GM21825 (cell line): ENCODE measurements around the gene PLEKHM2.
A peak's percentile ranks its signal among the peaks of the same experiment; 100 is the strongest.

Experiments
- ATAC-seq: cut with Tn5 transposase; IDR thresholded peaks from one replicate; pipeline ENCODE4 v1.9.1; 2021; ENCODE audit warnings: mild to moderate bottlenecking, moderate library complexity; ENCODE audit not compliant: unreplicated experiment

PLEKHM2 gene

DNA sequence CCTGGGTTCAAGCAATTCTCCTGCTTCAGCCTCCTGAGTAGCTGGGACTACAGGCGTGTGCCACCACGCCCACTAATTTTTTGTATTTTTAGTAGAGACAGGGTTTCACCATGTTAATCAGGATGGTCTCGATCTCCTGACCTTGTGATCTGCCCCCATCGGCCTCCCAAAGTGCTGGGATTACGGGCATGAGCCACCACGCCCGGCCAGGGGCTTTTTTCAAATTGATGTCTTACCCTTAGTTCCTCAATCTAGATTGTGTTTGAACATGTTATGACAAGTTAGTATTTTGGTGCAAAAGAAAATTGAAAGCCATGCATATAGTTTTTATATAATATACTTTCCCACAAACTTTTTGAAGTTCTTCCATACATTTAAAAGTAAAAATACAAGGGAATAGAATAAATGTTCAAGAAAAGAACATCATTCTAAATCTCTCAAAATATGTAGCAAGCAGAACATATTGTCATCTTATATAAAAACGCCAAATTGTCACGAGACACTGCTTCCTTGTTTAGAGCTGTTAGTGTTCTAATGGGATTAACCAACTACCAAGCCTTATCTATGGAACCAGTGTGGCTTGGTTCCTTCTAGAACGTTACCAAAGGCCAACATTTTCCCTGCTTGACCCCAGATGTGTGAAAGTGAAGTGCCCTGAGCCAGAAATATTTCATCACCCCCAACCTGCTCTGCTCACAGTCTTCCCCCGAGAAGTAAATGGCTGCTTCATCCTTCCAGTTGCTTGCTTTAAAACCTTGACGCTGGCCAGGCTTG, 9.5 kb upstream of the PLEKHM2 start:
- ATAC-seq, result no peak

DNA sequence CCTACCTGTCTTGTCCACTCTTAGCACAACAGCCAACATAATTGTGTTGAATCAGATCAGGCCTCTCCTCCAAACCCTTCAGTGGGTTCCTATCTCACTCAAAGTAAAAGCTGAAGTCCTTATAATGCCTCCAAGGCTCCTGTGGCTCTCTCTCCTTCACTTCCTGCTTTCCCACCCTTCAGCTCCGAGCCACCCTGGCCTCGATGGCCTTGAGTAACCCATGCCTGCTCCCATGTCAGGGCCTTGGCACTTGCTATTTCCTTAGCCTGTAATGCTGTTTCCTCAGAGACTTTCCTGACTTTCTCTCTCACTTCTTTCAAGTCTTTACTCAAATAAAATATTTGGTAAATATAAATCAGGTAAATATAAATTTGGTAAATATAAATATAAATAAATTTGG, 8.1 kb upstream of the PLEKHM2 start:
- no peak for ATAC-seq

GRCh38 chr1:15676688-15677661, 7.1 kb upstream of the PLEKHM2 start:
- ATAC-seq, result no peak

DNA sequence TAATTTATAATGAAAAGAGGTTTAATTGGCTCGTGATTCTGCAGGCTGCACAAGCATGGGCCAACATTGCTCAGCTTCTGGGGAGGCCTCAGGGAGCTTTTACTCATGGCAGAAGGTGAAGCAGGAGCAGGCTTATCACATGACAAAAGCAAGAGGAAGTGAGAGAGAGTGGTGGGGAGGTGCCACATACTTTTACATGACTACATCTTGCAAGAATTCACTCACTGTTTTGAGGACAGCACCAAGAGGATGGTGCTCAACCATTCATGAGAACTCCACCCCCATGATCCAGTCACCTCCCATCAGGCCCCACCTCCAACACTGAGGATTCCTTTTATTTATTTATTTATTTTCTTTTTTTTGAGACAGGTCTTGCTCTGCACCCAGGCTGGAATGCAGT, 5.5 kb upstream of the PLEKHM2 start:
- ATAC-seq, result no peak

DNA sequence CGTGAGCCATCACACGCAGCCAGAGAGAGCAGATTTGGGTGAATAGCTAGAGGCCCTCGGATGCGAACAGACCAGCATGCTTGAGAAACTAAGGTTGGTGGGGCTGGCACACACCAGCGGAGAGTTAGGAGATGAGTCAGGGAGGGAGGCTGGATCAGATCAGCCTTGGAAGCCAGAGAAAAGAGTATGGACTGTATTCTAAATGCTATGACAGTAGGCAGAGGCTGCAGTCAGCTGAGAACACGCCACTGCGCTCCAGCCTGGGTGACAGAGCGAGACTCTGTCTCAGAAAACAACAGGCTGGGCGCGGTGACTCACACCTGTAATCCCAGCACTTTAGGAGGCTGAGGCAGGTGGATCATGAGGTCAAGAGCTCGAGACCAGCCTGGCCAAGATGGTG, 4.0 kb upstream of the PLEKHM2 start:
- no peak for ATAC-seq

DNA sequence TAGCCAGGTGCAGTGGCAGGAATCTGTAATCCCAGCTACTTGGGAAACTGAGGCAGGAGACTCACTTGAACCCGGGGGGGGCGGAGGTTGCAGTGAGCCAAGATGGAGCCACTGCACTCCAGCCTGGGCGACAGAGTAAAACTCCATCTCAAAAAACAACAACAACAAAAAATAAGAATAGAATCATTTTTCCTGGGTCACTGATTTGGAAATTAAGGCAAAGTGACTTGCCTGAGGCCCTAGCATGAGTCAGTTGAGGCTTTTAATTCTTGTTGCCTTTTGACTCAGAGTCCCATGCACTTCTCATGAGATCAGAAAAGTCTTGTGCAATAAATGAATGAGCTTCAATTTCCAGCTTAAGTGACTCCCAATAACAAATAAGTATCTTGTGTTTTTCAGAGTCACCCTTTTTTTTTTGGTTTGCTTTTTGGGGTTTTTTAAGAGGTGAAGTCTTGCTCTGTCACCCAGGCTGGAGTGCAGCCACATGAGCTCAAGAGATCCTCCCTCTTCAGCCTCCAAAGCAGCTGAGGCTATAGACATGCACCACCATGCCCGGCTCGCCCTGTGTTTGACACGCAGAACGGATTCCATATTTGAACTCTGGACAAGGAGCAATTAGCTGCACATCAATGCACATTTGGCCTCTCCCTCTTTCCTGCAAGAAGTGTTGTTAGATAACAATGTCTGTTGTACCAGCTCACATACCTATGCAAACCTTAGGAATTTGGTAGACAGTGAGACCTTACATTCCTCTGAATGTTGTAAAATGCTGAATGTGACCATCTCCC, 3.4 kb upstream of the PLEKHM2 start:
- ATAC-seq, result no peak

DNA sequence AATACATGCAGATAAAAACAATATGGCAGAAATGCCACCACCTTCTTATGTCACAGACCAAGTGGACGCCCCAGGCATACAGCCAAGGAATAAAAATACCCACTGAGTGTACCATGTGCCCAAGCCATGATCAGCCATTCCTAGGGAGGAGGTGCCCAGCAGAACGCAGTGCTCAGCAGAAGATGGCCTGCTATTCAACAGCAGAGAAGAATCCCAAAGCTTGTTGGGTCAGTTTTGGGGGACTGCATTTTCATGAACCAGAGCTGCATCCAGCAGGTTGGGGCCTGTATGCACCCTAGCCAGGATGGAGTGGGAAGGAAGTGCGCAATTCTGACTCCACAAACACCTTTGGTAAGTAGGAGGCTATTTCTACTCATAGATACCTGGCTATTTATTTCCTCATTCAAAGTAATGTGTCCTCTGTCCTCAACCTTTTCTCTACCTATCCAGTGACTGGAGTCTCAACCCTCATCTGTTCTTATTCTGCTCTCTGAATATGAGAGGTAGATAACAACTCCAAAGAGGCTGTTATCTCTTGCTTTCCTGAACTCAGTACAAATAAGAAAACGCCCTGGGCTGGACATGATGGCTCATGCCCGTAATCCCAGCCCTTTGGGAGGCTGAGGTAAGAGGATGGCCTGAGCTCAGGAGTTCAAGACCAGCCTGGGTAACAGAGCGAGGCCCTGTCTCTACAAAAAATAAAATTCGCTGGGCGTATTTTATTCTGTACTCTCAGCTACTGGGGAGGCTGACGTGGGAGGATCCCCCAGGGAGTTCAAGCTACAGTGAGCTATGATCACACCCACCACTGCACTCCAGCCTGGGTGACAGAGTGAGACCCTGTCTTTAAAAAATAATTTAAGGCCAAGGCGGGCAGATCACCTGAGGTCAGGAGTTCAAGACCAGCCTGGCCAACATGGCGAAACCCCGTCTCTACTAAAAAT, 2.5 kb upstream of the PLEKHM2 start:
- no peak for ATAC-seq

DNA sequence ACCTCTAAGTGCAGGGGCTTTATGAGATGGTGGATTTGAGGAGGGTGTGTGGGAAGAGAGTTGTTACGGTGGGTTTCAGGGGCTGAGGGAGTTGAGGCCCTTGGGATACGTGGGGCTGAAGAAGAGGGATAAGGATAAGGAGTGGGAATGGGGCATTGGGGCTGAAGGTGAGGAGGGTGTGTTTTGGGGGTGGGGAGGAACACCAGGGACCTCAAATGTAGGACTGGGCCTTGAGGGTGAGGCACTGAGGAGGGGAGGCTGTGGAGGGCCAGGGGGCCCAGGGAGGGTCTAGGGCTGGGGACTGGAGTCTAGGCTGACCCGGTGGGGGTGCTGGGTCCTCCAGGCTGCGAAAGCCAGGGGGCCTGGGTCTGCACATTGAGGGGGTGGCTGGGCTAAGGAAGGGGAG, 1.2 kb upstream of the PLEKHM2 start:
- no peak for ATAC-seq

DNA sequence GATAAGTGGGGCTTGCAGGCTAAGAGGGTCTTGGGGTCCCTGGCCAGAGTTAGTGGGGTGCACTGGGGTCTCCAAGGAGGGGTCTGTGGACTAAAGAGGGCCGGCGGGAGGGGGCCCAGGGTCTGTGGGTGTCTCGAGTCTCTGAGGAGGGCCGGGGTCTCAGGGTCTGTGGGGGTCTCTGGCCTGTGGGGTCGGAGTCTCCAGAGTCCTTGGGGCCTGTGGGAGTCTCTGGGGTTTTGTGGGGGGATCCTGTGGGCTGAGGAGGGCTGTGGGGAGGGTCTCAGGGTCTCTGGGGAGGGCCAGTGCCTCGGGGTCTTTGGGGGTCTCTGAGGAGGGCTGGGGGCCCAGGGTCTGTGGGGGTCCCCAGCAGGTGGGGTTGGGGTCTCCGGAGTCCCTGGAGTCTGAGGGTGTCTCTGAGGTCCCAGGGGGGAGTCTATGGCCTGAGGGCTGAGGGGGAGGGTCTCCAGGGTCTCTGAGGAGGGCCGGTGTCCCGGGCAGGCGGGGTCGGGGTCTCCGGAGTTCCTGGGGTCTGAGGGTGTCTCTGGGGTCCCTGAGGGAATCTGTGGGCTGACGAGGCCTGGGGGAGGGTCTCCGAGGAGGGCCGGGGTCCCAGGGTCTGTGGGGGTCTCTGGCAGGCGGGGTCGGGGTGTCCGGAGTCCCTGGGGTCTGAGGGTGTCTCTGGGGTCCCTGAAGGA, 628 bp upstream of the PLEKHM2 start:
- no peak for ATAC-seq

DNA sequence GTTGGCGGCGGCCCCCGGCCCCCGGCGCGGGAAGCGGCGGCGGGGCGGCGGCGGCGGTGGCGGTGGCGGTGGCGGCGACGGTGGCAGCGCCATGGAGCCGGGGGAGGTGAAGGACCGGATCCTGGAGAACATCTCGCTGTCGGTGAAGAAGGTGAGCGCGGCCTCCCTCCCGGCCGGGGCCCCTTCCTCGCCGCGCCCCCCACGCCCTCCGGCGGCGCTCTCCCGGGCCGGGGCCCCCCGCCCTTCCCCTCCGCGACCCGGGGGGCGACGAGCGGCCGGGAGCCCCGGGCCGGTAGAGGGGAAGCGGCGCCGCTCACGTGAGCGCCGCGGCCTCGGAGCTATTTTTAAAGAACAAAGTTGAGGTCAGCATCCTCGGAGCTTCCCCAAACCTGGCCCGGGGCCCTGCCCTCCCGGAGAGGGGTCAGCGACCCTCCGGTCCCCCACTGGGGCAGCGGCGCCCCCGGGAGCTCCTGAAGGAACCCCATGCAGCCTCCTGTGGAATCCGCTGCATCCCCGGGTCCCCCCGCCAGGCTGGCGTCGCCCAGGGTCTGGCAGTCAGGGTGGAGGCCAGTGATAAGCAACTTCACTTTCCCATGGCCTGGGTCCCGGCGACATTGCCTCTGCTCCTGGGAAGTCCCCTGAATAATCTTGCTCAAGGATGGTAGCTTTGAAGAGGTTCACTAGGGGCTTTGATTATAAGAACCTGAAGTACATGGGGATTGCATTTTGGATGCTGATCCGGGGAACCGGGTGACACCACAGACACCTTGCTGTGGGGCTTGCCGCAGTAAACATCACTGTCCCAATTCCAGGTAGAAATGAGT, 560 bp downstream of the PLEKHM2 start:
- ATAC-seq, result no peak

DNA sequence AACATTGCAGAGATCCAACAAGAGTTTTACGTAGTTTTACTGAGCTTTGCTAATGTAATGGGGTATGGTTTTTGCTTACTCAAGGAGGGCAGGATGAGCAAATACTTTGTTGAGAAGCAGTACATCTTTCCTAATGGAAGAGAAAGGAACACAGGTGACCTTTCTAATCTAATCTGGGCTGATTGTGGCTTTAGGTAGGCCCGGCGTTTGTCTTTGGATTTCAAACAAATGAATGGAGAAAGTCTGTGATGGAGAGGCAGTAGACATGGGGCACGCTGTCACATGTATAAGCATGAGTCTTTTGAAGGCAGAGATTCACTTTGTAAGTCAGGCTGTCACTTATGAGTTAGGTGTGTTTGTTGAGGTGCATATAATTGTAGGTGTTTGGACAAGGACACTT, 1.7 kb downstream of the PLEKHM2 start:
- no peak for ATAC-seq

DNA sequence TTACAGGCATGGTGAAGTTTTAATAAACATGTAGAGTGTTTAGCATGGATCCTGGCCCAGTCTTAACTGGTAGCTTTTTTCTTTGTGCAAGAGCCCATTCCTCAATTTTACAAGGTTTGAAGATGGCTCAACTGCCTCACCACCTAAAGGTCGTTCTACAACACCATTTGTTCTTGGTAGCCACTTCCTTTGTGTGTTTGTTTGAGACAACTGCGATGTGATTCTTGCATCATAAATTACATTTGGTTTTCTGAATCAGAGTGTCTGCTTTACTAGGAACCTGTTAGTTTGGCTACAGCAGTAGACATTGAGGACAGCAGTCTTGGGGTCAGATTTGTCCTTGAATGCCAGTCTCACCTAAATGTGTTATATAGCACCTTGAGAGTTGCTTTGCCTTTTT, 3.3 kb downstream of the PLEKHM2 start:
- no peak for ATAC-seq

GRCh38 chr1:15690317-15690716, 6.2 kb downstream of the PLEKHM2 start:
- no peak for ATAC-seq

DNA sequence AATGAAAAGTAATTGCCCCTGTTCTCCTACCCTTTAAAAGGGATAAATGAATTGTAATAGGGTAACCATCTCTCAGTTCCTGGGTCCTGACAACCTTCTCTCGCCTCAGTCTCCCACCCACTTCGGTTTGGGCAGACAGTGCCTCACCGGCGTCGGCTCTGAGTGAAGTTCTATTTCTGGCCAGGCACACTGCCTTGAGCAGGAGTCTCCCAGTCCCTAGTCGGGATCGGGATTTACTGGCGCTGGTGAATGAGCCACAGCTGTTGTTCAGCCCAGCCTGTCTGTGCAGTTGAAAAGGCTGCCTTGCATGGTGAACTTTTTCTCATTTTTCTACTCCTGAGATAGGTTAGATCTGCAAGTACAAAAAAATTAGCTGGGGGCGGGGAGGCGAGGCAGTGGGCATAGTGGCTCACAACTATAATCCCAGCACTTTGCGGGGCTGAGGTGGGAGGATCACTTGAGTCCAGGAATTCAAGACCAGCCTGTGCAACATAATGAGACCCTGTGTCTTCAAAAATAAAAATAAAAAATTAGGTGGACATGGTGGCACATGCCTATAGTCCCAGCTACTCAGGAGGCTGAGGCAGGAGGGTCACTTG, 7.4 kb downstream of the PLEKHM2 start:
- no peak for ATAC-seq

DNA sequence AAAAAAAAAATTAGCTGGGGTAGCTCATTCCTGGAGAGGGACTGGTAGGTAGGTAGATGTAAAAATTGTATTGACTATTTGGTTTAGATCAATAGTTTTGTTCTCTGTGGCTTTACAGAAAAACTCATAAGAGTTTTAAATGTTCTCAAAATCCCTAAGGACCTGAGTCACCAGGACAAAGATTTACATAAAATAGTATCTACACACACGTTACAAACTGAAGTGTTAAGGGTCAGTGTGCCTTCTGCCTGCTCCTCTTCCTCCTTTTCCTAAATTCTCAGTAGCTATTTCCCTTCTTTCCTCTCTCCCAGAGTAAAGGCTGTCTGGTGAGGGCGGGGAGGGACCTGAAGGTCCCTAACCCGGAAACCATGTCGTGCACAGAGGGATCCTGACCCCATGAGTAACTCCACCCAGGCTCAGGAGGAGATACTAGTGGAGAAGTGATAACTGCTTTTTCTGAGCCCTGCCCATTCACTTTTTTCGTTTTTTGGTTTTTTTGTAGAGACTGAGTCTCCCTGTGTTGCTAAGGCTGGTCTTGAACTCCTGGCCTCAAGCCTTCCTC, 8.1 kb downstream of the PLEKHM2 start:
- no peak for ATAC-seq

- no peak for ATAC-seq
These were observed 9.3 kb downstream of the PLEKHM2 start for GRCh38 chr1:15693371-15693770.

- ATAC-seq, result peak; percentile 92
These were observed 12.9 kb downstream of the PLEKHM2 start for GRCh38 chr1:15696956-15697521.

DNA sequence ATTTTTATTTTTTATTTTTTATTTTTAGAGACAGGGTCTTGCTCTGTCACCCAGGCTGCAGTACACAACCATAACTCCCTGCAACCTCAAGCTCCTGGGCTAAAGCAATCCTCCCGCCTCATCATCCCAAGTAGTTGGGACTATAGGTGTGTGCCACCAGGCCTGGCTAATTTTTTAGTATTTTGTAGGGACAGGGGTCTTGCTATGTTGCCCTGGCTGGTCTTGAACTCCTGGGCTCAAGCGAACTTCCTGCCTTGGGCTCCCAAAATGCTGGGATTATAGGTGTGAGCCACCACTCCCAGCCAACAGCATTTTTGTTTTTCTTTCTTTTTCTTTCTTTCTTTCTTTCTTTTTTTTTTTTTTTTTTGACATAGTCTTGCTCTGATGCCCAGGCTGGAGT, 14.1 kb downstream of the PLEKHM2 start:
- no peak for ATAC-seq
